ENCODE results near the gene GLT1D1.

GRCh38 chr12:128940090-128940888, 87.0 kb downstream of the GLT1D1 start:
- no peak for TF ChIP-seq POLR2AphosphoS5 (IDR thresholded peaks at IDR 0.05; ENCODE audit: low read depth, low read length)
- TF ChIP-seq REST (IDR thresholded peaks at IDR 0.05; ENCODE audit: insufficient read depth in 1 of 2, low read depth in 2 of 2, low read length in 2 of 2) = no peak
- no peak for TF ChIP-seq SIN3A (IDR thresholded peaks at IDR 0.05; ENCODE audit: borderline replicate concordance, insufficient read depth, low read length)

Data from PFSK-1 (cell line).